Ishikawa (cell line): ENCODE data around the gene FBXO21.

ENCODE experiments used
- EGR1 ChIP-seq: IDR thresholded peaks from 2 replicates; pipeline ENCODE4 v1.6.1; 2012
- EP300 ChIP-seq: IDR thresholded peaks from 2 replicates; pipeline ENCODE4 v1.6.1; 2012; ENCODE audit warnings: borderline replicate concordance
- NFIC ChIP-seq: IDR thresholded peaks from 2 replicates; pipeline ENCODE4 v1.6.1; 2012
- RAD21 ChIP-seq: IDR thresholded peaks from 2 replicates; pipeline ENCODE4 v1.6.1; 2012; ENCODE audit warnings: low read depth
- TAF1 ChIP-seq: IDR thresholded peaks from 2 replicates; pipeline ENCODE4 v1.6.1; 2012; ENCODE audit warnings: low read depth, mild to moderate bottlenecking
- TCF12 ChIP-seq: IDR thresholded peaks from 2 replicates; pipeline ENCODE4 v1.6.1; 2012; ENCODE audit warnings: low read depth
- YY1 ChIP-seq: IDR thresholded peaks from 2 replicates; pipeline ENCODE4 v1.6.1; 2012; ENCODE audit warnings: low read depth
- ZBTB7A ChIP-seq: IDR thresholded peaks from 2 replicates; pipeline ENCODE4 v1.6.1; 2012; ENCODE audit warnings: low read depth
- TF ChIP-seq, protein P1 (sequence below): IDR thresholded peaks from 2 replicates; pipeline ENCODE4 v1.6.1; 2012
- TF ChIP-seq, protein P2 (sequence below): IDR thresholded peaks from 2 replicates; pipeline ENCODE4 v1.6.1; 2012

DNA sequence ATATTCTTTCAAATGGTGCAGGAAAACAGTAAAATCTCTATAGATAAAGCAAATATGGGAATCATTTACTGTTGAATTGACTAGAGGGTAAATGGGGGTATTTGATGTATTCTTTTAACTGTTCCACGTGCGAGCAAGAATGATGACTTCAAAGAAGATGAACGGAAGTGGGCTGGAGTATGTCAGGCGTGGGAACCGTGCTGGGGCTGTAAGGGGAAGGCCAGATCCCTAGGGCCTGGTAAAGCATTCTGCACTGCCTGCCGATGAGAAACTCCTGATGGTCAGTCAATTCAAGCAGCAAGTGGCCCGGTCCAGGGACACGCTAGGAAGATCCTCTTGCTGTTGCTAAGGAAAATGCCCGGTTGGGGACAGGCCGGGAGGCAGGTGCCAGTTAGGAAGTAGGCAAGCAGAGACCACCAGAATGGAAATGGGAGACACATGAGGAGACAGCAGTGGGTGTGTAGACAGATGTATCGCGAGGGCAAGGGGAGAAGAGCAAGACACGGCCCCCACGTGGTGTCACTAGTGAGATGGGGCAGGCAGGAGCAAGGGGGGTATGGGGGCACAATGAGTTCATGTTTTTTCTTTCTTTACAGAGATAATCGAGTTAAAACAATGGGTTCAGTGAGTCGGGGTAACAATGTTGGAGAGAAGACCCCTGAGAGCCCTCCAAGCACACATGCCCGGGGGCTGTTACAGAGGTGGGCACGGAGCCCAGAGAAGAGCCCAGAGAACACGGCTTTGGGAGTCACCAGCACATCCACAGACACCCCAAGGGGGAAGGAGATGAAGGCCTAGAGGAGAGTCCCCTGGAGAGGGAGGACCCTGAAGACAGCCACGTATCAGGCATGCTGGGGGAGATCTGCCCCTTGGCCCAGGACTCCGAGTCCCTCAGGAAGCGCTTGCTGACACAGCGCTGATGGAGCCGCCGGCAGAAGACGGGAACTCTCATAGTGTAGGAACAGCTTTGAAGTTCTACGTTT is 37.2 kb downstream of the FBXO21 start:
- TF ChIP-seq RAD21: no peak
- TF ChIP-seq, protein P1, sequence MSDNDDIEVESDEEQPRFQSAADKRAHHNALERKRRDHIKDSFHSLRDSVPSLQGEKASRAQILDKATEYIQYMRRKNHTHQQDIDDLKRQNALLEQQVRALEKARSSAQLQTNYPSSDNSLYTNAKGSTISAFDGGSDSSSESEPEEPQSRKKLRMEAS: no peak
- TF ChIP-seq TAF1: no peak
- TF ChIP-seq YY1: no peak
- TF ChIP-seq EGR1: no peak
- TF ChIP-seq, protein P2, sequence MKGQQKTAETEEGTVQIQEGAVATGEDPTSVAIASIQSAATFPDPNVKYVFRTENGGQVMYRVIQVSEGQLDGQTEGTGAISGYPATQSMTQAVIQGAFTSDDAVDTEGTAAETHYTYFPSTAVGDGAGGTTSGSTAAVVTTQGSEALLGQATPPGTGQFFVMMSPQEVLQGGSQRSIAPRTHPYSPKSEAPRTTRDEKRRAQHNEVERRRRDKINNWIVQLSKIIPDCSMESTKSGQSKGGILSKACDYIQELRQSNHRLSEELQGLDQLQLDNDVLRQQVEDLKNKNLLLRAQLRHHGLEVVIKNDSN: no peak
- no peak for TF ChIP-seq EP300
- TF ChIP-seq ZBTB7A: no peak
- TF ChIP-seq NFIC: no peak
- TF ChIP-seq TCF12: no peak
